Kidney (tissue), 14 donors: ENCODE measurements around the gene NEURL1B. TPM values are rescaled to one million over a fixed set of nuclear protein-coding genes. Genes with fewer than 3 reads are reported as not detected.

ENCODE experiments used
- DNase-seq, 5 donors: peaks; one replicate each; pipeline ENCODE4 v3.0.0-alpha.2; 2013 to 2020
- FAIRE-seq: peaks from 2 replicates; lab custom pipeline; 2012; peaks lifted over from hg19 to GRCh38; lab: Jason Lieb, UNC
- H3K27ac ChIP-seq, 2 donors: one replicate each; pipeline ENCODE4 v1.7.0; 2013; ENCODE audit warnings: low read depth in 2 of 2, low read length in 2 of 2, inconsistent platforms in 1 of 2
- H3K27me3 ChIP-seq: one replicate; pipeline ENCODE4 v1.7.1; 2013; ENCODE audit warnings: low read length, inconsistent platforms; ENCODE audit not compliant: control insufficient read depth, insufficient read depth
- H3K36me3 ChIP-seq, 3 donors: one replicate each; pipeline versions ENCODE4 v1.7.0 to v1.7.1; 2013; ENCODE audit warnings: low read length in 3 of 3, control low read depth in 1 of 3, inconsistent platforms in 1 of 3; ENCODE audit not compliant: insufficient read depth in 3 of 3, control insufficient read depth in 2 of 3
- H3K4me1 ChIP-seq, 3 donors: one replicate each; pipeline versions ENCODE4 v1.7.0 to v1.7.1; 2013; ENCODE audit warnings: low read length in 3 of 3, inconsistent platforms in 1 of 3, low read depth in 1 of 3; ENCODE audit not compliant: control insufficient read depth in 2 of 3, insufficient read depth in 2 of 3
- H3K4me3 ChIP-seq, 3 donors: one replicate each; pipeline versions ENCODE4 v1.7.0 to v1.8.1; 2013; ENCODE audit warnings: low read length in 3 of 3, control low read depth in 1 of 3, inconsistent platforms in 1 of 3
- H3K9ac ChIP-seq, 3 donors: one replicate each; pipeline versions ENCODE4 v1.7.0 to v1.7.1; 2013; ENCODE audit warnings: low read length in 3 of 3, control low read depth in 1 of 3, inconsistent platforms in 1 of 3
- H3K9me3 ChIP-seq, 3 donors: one replicate each; pipeline versions ENCODE4 v1.7.0 to v1.7.1; 2013; ENCODE audit warnings: low read length in 3 of 3, control low read depth in 1 of 3, inconsistent platforms in 1 of 3; ENCODE audit not compliant: control insufficient read depth in 2 of 3, insufficient read depth in 1 of 3
- intact Hi-C: fragments of 100-400 bp; cut with DNase I; formaldehyde crosslinking; loops from one replicate; pipeline ENCODE4 v1.11.1; 2022
- polyA plus RNA-seq: library from polyadenylated mRNA; stranded (reverse); fragments of 350-450 nt; fragmentation: Illumina TruSeq; extraction: RNeasy Lipid Tissue Mini Kit (QIAGEN cat#74804); gene quantifications from one replicate; pipeline ENCODE4 v1.2.3, GENCODE V29; 2014; ENCODE audit warnings: low read depth, low replicate concordance; ENCODE audit not compliant: insufficient read depth
- total RNA-seq: library from RNA; stranded (reverse); fragmentation: NEBNext Ultra II Directional; extraction: Animal tissue kit (Norgen Biotek cat#: 25700); gene quantifications from one replicate; pipeline ENCODE4 v1.2.1, GENCODE V29; 2021
- TF ChIP-seq, protein P1 (sequence below): IDR thresholded peaks from 3 replicates; pipeline ENCODE4 v1.5.1; 2012; ENCODE audit warnings: mild to moderate bottlenecking, moderate library complexity, borderline replicate concordance; ENCODE audit not compliant: insufficient read depth; ENCODE audit errors: extremely low read depth
- donor health status: control.
- donor health status: control.
- donor health status: control.
- donor health status: control.
- donor health status: control.
- donor health status: DM: yes; HTN: yes; CAD: no.
- donor health status: Normal renal cell carcinoma (clear cell type).

Gene NEURL1B
- total and polyA plus RNA-seq, 2 donors from 2014 or later = 5.4 to 42.6 TPM

DNA sequence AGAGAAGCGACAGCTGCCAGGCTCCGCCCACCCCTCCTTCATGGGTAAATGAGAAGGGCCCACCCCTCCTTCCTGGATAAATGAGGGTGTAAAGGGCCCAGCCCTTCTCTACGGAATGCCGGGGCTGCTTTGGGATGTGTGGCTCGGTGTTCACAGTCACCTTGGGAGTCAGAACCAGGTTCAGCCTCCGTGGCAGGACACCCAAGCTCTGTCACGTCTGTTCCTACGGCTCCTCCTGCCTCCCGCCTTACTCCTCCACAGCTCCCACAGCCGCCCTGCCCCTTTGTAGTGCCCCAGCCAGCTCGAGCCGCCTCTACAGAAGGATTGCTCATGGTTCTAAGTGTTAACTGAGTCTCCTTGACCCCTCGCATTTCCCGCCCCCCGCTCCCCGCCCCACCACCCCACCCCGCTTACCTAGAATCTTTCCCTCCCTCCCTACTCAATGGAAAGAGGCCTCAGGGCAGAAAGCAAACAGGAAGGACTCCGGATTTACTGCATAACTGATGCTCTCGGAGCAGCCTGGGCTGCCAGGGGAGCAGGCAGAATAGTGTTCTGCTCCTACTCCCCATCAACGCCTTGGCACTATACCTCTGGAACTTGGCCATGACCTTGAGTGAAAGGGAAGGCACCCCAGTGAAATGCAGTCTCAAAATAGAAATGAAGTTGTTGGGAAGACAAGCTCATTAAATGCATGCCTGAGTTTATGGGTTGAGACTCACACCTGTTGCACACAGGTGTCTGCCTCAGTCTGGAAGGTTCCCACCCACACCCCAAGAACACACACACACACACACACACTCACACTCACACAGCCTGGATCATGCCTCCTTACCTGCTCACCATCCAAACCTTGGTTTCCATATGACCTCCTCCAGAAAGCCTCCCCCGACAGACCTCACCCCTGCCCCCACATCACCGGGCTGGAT, 59.6 kb downstream of the NEURL1B start:
- DNase-seq = peak; percentile 73 to 90 (median 79)
- no peaks in the 10 kb centered on the region for H3K36me3 ChIP-seq
- H3K4me3 ChIP-seq = peak overlapping the region in 1 of 3 donors; percentile 39
- H3K27me3 ChIP-seq = no peaks in the 10 kb centered on the region
- no peak for FAIRE-seq
- TF ChIP-seq, protein P1, sequence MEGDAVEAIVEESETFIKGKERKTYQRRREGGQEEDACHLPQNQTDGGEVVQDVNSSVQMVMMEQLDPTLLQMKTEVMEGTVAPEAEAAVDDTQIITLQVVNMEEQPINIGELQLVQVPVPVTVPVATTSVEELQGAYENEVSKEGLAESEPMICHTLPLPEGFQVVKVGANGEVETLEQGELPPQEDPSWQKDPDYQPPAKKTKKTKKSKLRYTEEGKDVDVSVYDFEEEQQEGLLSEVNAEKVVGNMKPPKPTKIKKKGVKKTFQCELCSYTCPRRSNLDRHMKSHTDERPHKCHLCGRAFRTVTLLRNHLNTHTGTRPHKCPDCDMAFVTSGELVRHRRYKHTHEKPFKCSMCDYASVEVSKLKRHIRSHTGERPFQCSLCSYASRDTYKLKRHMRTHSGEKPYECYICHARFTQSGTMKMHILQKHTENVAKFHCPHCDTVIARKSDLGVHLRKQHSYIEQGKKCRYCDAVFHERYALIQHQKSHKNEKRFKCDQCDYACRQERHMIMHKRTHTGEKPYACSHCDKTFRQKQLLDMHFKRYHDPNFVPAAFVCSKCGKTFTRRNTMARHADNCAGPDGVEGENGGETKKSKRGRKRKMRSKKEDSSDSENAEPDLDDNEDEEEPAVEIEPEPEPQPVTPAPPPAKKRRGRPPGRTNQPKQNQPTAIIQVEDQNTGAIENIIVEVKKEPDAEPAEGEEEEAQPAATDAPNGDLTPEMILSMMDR = no peak
- intact Hi-C loops = no loop called here
- no peaks in the 10 kb centered on the region for H3K9me3 ChIP-seq
- peak overlapping the region in 1 of 3 donors; percentile 65 for H3K9ac ChIP-seq
- H3K4me1 ChIP-seq = peaks cover 3 to 24% (median 7%) of the 10 kb centered on the region in 3 donors
- peak overlapping the region; percentile 76 to 86 for H3K27ac ChIP-seq

DNA sequence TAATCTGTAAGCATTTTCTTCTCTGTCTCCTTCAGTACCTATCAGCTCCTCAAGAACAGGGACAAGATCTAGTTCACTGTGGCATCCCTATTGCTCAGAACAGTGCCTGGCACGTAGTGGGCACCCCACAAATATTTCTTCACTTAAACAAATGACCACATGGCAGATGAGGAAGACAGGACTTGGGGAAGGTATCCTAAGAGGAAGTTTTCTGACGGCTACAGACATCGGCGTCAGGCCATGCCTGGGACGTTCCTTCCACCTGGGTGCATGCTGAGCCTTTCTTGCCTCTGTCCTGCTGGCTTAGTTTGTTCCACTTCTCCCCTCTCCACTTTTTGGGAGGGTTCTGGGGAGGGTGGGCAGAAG, 60.2 kb downstream of the NEURL1B start:
- intact Hi-C loops = no loop called here
- H3K27me3 ChIP-seq = no peaks in the 10 kb centered on the region
- no peaks in the 10 kb centered on the region for H3K36me3 ChIP-seq
- FAIRE-seq (no peak), DNase-seq (peak in 1 of 5 donors; percentile 41)
- H3K9me3 ChIP-seq = no peaks in the 10 kb centered on the region
- no peak overlapping the region for H3K4me3 ChIP-seq
- TF ChIP-seq, protein P1 = no peak
- H3K4me1 ChIP-seq = peaks cover 3 to 19% (median 7%) of the 10 kb centered on the region in 3 donors
- no peak overlapping the region for H3K9ac ChIP-seq
- H3K27ac ChIP-seq = peak overlapping the region; percentile 59 to 63

DNA sequence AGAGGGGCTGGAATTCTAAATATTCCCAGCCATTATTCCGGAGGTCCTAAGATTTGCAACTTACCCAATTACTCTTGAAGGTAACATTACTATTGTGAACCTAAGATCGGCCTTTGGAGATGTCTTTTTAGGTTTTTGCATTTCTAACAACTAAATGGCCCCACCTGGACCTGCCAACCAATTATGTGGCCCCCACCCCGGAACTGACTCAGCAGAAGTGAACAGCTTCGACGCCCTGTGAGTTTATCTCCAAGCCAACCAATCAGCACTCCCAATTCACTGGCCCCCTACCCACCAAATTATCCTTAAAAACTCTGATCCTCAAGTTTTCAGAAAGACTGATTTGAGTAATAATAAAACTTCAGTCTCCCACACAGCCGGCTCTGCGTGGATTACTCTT, 62.9 kb downstream of the NEURL1B start:
- no peak overlapping the region for H3K27ac ChIP-seq
- H3K36me3 ChIP-seq = no peaks in the 10 kb centered on the region
- FAIRE-seq = no peak
- H3K9me3 ChIP-seq = no peaks in the 10 kb centered on the region
- H3K4me1 ChIP-seq = peaks cover 0 to 6% (median 3%) of the 10 kb centered on the region in 3 donors
- DNase-seq = peak in 1 of 5 donors; percentile 25
- no peak overlapping the region for H3K9ac ChIP-seq
- intact Hi-C loops = no loop called here
- H3K27me3 ChIP-seq = no peaks in the 10 kb centered on the region
- no peak overlapping the region for H3K4me3 ChIP-seq
- TF ChIP-seq, protein P1 = no peak
